ENCODE results near the gene EAF1.
"Not testable (repeated sequence)": the region's sequence is repeated elsewhere in the genome, so short reads cannot be mapped to it uniquely, and the experiment has no call there.

The EAF1 gene

DNA sequence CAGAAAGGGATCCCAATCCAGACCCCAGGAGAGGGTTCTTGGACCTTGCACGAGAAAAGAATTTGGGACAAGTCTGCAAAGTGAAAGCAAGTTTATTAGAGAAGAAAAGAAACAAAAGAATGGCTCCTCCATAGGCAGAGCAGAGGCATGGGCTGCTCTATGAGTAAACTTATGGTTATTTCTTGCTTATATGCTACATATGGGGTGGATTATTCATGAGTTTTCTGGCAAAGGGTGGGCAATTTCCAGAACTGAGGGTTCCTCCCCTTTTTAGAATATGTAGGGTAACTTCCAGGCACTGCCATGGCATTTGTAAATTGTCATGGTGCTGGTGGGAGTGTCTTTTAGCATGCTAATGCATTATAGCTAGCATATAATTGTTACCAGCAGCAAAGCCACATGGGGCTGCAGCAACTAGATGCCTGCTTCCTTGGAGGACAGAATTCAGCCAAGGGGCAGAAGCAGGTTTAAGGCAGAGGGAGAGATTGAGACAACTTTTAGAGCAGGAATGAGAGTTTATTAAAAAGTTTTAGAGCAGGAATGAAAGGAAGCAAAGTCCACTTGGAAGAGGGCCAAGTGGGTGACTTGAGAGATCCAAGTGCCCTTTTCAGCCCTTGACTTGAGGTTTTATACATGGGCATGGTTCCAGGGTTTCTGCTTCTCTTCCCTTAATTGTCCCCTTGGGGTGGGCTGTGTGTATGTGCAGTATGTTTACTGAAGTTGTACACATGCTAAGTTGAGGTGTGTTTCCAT lies 41.3 kb upstream of the EAF1 start:
- no peak for TF ChIP-seq ZFX (IDR thresholded peaks at IDR 0.05)
- TF ChIP-seq, protein P1, sequence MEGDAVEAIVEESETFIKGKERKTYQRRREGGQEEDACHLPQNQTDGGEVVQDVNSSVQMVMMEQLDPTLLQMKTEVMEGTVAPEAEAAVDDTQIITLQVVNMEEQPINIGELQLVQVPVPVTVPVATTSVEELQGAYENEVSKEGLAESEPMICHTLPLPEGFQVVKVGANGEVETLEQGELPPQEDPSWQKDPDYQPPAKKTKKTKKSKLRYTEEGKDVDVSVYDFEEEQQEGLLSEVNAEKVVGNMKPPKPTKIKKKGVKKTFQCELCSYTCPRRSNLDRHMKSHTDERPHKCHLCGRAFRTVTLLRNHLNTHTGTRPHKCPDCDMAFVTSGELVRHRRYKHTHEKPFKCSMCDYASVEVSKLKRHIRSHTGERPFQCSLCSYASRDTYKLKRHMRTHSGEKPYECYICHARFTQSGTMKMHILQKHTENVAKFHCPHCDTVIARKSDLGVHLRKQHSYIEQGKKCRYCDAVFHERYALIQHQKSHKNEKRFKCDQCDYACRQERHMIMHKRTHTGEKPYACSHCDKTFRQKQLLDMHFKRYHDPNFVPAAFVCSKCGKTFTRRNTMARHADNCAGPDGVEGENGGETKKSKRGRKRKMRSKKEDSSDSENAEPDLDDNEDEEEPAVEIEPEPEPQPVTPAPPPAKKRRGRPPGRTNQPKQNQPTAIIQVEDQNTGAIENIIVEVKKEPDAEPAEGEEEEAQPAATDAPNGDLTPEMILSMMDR (conservative IDR thresholded peaks at IDR 0.05) = no peak
- no peak overlapping the region for H3K27ac ChIP-seq

DNA sequence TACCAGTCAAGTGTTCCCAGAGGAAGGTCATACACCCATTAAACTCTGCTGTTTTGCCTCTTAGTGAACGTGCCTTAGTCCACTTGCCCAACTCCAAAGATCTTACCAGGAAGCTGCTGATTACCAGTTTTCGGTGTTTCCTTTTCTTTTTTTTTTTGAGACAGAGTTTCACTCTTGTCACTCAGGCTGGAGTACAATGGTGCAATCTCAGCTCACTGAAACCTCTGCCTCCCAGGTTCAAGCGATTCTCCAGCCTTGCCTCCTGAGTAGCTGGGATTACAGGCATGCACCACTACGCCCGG lies 40.8 kb upstream of the EAF1 start:
- H3K27ac ChIP-seq = not testable (repeated sequence)

DNA sequence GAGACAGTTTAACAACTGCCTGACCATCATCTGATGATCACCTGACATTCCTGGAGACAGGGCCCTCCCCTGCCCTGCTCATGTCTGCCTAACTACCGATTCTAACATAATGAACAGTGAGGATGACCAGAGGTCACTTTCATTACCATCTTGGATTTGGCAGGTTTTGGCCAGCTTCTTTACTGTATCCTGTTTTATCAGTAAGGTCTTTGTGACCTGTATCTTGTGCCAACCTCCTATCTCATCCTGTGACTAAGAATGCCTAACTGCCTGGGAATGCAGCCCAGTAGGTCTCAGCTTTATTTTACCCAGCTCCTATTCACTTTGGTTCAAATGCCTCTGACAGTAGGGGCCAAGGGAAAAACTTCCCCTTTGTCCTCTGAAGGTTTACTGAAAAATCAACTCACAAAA lies 40.2 kb upstream of the EAF1 start:
- TF ChIP-seq, protein P1 (conservative IDR thresholded peaks at IDR 0.05) = no peak
- TF ChIP-seq ZFX (IDR thresholded peaks at IDR 0.05) = no peak
- H3K27ac ChIP-seq = no peak overlapping the region; the same call in 1 of the 2 replicates

DNA sequence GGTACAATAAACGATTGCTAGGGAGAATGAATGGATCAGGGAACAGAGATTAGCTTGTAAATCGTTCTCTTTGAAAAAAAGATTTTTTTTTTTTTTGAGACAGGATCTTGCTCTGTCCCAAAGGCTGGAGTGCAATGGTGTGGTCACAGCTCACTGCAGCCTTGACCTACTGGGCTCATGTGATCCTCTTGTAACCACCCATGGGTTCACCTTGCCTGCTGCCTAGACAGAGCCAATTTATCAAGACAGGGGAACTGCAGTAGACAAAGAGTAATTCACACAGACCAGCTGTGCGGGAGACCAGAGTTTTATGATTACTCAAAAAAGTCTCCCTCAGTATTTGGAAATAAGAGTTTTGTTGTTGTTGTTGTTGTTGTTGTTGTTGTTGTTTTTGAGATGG lies 39.7 kb upstream of the EAF1 start:
- TF ChIP-seq ZFX (IDR thresholded peaks at IDR 0.05) = no peak
- TF ChIP-seq, protein P1 (conservative IDR thresholded peaks at IDR 0.05) = no peak
- no peak overlapping the region for H3K27ac ChIP-seq

DNA sequence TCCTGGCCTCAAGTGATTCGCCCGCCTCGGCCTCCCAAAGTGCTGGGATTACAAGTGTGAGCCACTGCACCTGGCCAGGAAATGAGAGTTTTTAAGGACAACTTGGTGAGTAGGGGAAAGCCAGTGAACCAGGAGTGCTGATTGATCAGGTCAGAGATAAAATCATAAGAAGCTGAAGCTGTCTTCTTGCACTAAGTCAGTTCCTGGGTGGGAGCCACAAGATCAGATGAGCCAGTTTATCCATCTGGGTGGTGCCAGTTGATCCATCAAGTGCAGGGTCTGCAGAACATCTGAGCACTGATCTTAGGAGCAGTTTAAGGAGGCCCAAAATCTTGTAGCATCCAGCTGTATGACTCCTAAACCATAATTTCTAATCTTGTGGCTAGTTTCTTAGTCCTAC lies 39.1 kb upstream of the EAF1 start:
- H3K27ac ChIP-seq = not testable (repeated sequence)

DNA sequence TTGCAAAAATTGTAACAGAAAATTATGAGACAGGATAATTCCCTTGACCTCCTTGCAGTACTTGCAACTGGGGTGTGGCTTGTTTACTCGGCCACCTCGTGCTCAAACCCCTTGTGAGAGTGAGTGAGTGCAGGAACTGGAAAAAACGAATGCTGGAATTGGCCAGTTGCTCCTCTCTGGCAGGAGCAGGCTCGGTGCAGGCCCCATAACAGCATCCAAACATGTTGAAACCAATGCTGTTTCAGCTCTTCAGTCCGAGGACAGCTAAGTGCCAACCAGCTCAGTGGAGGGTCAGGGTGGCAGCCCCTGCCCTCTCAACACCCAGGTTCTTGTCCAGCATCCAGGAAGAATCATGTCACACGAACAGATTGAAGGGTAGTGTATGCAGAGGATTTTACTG lies 36.9 kb upstream of the EAF1 start:
- TF ChIP-seq, protein P1 (conservative IDR thresholded peaks at IDR 0.05) = no peak
- no peak for TF ChIP-seq ZFX (IDR thresholded peaks at IDR 0.05)
- H3K27ac ChIP-seq = no peak overlapping the region

DNA sequence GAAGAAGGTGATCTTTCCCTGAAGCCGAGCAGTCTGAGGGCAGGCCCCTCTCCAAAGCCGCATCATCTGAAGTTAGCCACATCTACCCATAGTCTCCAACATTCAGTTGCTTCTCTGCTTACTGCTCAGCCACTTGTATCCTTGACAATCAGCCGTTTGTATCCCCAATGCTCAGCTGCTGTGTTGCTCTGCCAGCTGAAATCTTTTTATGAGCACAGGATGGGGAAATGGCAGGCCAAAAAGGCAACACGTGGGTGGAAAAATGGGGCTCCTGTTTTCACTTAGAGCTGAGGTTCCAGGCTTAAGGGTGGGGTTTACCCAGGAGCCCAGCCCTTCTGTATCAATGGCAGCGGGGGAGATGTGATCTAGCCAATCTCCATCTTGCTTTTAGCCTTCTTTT lies 36.4 kb upstream of the EAF1 start:
- TF ChIP-seq, protein P1 (conservative IDR thresholded peaks at IDR 0.05) = no peak
- TF ChIP-seq ZFX (IDR thresholded peaks at IDR 0.05) = no peak
- no peak overlapping the region for H3K27ac ChIP-seq

DNA sequence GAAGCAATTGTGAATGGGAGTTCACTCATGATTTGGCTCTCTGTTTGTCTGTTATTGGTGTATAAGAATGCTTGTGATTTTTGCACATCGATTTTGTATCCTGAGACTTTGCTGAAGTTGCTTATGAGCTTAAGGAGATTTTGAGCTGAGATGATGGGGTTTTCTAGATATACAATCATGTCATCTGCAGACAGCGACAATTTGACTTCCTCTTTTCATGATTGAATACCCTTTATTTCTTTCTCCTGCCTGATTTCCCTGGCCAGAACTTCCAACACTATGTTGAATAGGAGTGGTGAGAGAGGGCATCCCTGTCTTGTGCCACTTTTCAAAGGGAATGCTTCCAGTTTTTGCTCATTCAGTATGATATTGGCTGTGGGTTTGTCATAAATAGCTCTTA lies 34.1 kb upstream of the EAF1 start:
- H3K27ac ChIP-seq = not testable (repeated sequence)

DNA sequence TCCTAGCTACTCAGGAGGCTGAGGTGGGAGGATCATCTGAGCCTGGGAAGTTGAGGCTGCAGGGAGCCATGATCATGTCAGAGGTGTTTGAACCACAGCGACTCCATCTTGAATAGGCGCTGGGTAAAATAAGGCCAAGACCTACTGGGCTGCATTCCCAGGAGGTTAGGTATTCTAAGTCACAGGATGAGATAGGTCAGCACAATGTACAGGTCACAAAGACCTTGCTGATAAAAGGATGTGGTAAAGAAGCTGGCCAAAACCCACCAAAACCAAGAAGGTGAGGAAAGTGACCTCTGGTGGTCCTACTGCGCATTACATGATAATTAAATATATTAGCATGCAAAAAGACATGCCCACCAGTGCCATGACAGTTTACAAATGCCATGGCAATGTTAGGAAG lies 28.7 kb upstream of the EAF1 start:
- H3K27ac ChIP-seq = not testable (repeated sequence)
- TF ChIP-seq, protein P1 (conservative IDR thresholded peaks at IDR 0.05) = peak; percentile 30

Data from C4-2B (cell line).